GM19043 (cell line): ENCODE data around the gene USP11.
"Not testable (repeated sequence)": the region's sequence is repeated elsewhere in the genome, so short reads cannot be mapped to it uniquely, and the experiment has no call there.

Source experiments
- ATAC-seq: cut with Tn5 transposase; IDR thresholded peaks from one replicate; pipeline ENCODE4 v1.9.1; 2021; ENCODE audit warnings: low read depth; ENCODE audit not compliant: unreplicated experiment

Gene USP11

DNA sequence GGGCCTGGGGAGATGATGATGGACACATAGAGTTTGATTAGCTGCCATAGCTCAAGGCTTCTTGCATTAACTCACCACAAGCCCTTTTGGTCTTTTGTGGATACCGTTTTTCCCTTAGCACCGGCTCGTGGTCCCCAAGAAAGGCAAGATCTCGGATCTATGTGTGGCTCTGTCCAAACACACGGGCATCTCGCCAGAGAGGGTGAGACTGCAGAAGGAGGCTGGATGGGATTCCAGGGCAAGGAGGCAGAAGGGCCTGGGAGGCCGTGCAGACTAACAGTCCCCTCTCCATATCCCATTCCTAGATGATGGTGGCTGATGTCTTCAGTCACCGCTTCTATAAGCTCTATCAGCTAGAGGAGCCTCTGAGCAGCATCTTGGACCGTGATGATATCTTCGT, 9.5 kb downstream of the USP11 start:
- no peak for ATAC-seq

DNA sequence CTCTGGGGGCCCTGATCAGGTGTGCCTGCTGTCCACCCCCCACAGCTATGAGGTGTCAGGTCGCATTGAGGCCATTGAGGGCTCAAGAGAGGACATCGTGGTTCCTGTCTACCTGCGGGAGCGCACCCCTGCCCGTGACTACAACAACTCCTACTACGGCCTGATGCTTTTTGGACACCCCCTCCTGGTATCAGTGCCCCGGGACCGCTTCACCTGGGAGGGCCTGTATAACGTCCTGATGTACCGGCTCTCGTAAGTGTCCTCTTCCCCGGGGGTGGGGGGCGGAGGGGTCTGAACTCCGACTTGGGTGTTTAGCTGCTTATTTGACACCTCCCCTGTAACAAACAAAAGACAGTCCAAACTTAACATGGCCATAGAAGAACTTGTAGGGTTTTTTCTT, 10.5 kb downstream of the USP11 start:
- no peak for ATAC-seq

DNA sequence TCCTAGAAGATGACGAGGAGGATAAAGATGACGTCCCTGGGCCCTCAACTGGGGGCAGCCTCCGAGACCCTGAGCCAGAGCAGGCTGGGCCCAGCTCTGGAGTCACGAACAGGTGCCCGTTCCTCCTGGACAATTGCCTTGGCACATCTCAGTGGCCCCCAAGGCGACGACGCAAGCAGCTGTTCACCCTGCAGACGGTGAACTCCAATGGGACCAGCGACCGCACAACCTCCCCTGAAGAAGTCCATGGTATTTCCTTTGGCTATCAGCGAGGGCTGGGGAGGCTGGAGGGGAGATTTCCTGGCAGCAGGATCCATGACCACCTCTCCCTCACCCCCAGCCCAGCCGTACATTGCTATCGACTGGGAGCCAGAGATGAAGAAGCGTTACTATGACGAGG, 11.9 kb downstream of the USP11 start:
- no peak for ATAC-seq

DNA sequence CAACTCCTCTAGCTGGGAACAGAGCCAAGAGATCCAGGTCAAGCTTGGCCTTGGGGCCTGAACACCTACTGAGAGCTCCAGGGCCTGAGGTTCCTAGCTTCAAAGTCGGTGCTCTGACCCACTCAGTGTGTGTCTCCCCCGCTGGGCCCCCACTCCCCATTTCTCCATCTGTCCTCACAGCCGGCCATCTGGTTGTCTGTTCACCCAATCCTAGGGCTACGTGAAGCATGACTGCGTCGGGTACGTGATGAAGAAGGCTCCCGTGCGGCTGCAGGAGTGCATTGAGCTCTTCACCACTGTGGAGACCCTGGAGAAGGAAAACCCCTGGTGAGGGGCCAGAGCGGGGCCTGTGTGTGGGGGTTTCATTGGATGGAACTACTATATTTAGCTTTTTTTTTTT, 12.3 kb downstream of the USP11 start:
- ATAC-seq, result no peak

DNA sequence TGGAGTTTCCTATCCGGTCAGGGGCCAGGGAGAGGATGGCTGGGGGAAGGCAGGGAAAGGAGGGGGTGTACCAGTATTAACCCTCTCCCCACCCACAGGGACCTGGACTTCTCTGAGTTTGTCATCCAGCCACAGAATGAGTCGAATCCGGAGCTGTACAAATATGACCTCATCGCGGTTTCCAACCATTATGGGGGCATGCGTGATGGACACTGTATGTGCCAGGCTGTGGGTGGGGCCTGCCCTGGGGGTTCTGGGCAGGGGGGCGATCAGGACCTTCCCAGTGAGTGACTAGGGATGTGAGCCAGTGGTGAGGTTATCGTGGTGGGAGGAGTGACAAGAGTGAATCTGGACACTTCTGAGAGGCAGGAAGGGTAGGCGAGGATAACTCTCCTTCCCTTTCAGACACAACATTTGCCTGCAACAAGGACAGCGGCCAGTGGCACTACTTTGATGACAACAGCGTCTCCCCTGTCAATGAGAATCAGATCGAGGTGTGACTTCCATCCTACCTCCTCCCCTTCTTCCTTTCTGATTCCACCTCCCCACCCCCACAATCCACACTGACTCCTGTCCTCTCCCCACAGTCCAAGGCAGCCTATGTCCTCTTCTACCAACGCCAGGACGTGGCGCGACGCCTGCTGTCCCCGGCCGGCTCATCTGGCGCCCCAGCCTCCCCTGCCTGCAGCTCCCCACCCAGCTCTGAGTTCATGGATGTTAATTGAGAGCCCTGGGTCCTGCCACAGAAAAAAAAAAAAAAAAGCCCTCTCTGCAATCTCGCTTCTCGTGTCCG, 14.6 kb downstream of the USP11 start:
- no peak for ATAC-seq

DNA sequence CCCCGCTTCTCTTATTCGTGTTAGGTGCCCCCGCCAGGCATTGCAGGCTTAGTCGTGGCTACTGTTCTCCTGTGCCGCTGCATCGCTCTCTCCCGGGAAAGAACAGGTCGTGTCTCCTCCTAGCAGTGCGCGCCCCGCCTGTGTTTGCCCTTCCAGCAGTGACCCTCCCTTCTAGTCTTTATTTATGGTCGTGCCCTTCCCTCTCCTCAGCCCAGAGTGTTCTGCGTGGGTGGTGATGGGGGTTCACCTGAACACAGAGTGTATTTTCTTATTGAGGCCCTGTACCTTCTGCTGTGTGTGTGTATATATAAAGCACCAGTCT, 15.2 kb downstream of the USP11 start:
- no peak for ATAC-seq

DNA sequence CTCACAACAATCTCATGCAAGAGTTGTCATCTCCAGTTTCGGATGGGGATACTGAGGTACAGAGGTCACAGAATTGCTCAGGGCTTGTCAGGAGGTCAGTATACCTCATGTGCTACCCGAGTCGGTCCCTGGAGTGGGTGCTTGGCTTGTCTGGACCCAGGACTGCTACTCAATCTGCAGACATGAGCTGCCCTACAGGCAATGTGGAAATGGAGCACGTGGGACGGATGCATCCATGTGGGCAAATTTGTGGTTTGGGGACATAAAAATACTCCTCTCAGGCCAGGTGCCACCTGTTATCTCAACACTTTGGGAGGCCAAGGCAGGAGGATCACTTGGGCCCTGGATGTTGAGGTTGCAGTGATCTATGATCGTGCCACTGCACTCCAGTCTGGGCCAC, 15.8 kb downstream of the USP11 start:
- ATAC-seq, result no peak

DNA sequence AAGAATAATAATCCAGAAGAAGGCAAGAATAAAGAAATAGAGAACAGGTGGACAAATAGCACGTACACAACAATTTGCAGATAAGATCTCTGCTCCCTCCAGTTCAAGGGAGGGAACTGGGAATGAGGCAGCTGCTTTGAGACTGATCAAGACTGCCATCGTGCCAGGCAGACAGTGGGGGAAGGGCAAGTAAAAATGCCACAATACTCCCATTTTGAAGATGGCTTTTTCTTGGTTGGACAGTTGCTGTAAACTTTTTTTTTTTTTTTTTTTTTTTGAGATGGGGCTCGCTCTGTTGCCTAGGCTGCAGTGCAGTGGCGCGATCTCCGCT, 17.2 kb downstream of the USP11 start:
- ATAC-seq, result no peak

DNA sequence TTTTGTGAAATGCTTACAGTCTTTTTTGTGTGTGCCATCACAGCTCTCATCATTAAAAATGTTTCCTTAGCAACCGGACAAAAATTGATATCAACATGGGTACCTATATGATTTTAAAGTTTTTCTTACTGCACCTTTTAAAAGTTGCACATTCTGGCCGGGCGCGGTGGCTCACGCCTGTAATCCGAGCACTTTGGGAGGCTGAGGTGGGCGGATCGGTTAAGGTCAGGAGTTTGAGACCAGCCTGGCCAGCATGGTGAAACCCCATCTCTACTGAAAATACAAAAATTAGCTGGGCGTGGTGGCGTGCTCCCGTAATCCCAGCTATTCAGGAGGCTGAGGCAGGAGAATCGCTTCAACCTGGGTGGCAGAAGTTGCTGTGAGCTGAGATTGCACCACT, 24.8 kb downstream of the USP11 start:
- not testable (repeated sequence) for ATAC-seq

DNA sequence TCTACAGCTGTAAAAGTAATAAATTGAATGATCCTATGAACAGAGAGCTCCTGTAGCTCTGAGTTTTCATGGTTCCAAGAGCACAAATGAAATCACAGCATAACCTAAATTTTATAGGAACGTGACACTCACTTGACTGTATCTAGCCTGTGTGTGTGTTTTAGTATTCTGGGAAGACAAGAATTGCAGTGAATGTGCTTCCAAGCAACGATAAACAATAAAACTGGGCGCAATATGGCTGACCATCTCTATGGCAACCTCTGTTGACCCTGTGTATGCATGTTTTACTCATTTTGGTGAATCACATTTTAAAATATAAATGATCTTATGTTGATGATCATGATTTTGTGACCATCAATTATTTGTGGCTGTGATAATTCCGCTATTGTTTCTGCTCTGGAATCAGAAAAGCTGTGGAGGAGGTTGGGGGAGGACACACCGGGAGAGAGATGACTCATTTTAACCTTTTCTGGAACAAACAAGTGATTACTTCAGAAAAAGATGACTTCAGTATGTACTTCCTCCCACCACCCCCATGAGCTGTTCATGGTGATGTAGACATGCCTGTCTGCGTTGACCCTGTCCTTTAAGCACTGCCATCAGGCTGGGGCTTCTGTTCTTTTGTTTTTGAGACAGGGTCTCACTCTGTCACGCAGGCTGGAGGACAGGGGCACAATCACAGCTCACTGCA, 31.8 kb downstream of the USP11 start:
- no peak for ATAC-seq

DNA sequence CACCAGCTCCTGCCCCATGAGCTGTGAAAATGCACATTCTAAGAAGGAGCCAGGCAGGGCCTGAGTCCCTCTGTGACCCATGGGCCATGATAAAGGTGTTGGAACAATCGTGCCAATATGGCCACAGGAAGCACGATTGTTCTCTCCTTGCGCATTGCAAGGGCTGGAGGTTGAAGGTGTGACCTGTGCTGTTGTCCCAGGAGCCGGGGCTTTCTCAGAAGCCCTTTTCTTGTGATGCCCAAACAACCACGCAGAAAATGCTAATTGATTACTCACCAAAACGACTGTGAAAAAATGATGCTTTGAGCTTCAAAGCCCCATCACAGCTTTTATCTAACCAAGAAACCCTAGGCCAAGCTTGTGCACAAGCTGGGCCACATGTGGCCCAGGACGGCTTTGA, 33.8 kb downstream of the USP11 start:
- ATAC-seq, result no peak

DNA sequence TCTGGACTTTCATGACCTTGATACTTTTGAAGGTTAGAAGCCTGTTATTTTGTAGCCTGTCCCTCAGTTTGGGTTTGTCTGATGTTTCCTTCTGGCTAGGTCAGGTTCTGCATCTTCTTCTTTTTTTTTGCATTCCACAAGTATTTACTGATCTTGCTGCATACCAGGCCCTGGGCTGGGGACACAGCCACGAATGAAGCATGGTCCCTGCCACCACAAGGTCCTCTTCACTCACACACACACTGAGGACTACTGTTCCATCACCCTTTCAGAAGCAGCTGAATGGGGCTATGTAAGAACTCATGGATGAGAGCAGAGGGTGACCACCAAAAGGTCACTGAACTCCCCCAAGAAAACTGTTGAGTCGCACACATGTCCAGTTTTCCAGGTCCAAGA, 39.2 kb downstream of the USP11 start:
- ATAC-seq, result no peak

DNA sequence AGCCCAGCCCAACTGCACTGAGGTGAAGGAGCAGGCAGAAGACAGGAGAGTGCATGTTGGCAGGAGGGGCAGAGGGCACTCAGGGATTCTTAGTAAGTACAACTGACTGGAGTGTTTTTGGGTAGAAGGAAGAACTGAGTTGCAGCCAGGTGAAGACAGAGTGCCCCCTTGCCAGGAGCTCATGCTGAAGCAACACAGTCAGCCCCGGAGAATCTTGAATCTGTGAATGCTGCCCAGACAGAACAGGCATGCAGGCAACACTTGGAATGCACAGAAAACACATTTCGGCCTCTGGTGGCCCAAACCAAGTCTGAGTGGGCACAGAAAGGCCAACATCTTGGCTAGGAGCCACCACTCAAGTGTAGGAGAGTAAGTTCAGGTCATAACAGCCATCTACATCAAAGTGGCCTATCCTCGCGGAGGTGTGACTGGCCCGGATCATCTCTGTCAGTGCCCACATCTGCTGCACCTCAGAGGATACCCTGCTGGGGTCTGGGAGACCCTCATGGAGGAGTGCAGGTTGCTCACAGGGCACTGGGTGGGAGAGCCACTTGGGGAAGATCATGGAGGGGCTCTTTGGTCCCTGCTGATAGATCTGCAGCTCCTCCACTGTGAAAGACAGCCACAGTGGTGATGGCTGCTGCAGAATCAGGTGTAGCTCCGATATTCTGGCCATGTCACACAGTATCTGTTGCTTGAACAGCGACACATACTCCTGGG, 40.4 kb downstream of the USP11 start:
- ATAC-seq, result no peak

DNA sequence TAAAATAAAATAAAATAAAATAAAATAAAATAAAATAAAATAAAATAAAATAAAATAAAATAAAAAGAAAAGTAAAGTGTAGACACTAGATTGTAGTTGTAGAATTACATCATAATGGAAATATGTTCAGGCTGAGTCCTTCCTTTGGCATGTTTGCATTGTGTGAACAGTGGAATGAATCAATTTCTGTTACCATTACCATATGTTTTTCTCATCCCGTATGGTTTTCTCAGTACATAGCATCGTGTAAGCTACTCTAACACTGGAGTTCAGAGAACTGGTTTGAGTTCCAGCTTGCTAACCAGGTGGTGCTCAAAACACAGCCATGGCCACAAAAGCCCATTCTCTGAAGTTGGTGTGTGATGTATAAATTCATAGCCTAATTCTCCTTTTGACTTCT, 45.9 kb downstream of the USP11 start:
- no peak for ATAC-seq

DNA sequence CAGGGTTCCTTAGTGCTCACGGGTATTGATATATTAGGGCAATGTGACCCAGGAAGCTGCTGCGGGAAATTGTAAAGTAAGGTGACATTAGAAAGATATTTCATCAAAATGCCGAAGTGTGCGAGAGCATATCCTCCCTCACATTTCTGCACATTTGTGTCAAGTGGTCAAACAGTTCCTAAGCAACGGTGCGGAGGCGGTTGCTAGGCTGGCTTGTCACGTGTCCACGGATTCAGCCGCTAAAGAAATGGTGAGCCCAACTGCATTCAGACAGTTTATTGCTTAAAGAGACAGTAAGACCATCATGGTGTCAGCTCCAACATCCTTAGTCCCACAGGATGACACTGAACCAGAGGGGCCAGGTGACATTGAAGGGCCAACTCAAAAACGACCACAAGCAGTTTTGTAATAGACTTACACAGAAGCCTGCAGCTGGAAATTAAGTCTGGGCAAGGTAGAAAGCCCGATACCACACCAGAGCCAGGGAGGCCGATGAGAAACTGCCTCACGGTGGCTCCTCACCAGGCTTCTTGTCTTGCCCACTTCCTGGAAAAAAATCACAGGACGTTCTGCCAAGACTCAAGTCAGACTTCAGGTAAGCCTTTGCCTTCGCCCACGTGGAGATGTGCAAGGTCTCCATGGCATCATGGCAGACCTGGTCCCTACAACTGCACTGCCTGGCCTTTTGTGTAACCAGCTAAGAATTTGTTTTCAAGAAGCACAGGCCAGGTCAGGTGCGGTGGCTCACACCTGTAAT, 50.4 kb downstream of the USP11 start:
- no peak for ATAC-seq

DNA sequence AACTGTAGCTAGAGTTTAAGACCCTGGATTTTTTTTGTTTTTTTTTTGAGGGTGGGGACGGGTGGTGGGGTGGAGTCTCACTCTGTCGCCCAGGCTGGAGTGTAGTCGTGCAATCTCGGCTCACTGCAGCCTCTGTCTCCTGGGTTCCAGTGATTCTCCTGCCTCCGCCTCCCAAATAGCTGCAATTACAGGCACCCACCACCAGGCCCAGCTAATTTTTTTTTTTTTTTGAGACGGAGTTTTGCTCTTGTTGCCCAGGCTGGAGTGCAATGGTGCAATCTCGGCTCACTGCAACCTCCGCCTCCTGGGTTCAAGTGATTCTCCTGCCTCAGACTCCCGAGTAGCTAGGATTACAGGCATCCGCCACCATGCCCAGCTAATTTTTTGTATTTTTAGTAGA, 51.8 kb downstream of the USP11 start:
- not testable (repeated sequence) for ATAC-seq

DNA sequence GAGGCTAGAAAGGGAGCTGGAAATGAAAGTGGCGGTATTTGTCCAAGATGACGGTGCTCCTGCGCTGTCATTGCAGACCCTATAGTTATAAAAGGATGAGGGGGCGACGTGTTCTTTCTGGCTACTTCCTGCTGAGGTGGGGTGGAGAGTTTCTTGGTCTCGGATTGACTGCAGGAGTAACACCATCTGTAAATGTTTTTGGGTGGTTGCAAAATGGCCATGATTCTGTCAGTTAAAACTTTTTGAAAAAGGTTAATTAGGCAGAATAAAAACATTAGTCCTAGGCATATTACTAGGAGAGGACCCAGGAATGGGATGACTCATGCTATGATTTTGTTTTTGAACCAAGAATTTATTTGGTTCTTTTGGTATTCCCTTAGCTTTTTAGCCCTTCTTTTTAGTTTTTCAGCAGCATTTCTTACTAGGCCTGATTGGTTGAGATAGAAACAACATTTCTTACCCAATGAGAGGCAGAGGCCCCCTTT, 53.1 kb downstream of the USP11 start:
- ATAC-seq, result no peak

DNA sequence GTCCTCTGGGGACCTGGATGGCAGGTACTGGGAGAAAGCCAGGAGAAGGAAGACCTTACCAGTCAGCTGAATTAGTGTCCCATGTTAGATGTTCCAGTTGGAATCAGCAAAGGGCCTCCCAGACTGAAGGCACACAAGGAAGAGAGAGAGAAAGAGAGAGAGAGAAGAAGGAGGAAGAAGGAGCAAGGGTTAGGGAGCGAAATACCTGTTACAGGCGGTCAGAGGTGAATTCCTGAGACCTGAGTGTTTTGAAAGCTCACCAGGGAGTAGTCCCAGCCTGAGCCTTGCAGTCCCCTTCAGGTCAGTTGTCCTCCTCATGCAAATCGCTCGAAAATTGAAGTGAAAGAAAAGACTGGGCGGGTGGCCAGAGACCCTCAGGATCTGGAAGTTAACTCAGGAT, 60.3 kb downstream of the USP11 start:
- ATAC-seq, result no peak

DNA sequence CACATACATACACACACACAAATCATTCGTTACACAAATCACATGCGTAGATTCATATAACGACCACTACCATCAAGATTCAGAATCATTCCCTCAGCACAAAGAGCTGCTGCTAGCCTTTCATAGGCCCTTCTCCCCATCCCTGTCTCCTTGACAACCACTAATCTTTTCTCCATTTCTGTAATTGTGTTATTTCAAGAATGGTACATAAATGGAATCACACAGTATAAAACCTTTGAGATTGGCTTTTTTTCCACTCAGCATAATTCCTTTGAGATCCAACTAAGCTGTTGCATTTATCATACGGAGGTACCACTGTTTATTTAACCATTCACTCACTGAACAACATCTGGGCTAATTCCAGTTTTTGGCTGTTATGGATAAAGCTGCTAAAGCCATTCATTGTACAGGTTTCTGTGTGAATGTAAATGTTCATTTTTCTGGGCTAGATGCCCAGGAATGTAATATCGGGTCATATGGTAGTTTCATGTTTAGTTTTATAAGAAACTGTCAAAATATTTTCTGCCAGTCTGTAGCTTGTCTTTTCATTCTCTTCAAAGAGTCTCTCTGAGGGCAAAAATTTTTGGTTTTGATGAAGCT, 64.1 kb downstream of the USP11 start:
- no peak for ATAC-seq

DNA sequence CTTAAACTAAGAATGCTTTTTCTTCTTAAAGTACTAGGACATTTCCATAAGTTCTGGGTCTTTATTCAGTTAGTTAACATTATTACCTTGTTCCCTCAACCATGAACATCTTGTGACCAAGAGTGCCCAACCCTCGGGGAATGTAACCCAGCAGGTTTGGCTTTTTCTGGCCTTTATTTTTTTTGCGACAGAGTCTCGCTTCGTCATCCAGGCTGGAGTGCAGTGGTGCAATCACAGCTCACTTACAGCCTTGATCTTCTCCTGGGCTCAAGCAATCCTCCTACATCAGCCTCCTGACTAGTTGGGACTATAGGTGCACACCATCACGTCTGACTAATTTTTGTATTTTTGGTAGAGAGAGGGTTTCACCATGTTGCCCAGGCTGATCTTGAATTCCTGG, 65.1 kb downstream of the USP11 start:
- ATAC-seq, result no peak
